Measurements from ENCODE around the gene PLCE1. TPM values are rescaled to one million over a fixed set of nuclear protein-coding genes. Genes with fewer than 3 reads are reported as not detected.

PLCE1 gene
- total and polyA plus RNA-seq, 2 experiments from 2014 or later, result 4.7 to 10.8 TPM

DNA sequence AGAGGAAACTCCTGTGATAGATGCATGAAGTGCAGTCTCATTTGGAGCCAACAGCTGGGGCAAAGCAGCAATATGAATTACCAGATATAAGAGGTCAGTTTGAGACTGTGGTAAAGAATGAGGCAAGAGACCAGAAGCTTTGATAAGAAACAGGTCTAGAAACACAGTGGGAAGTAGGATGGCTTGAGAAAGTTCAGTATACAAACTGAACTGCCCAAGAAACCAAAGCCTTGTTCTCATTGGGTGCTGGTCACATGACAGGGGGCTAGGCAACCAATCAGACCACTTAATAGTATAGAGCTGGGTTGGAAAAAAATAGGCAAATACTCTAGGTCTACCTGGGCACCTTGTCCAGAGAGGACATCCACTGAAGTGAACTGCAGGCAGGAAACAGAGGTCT lies 46.2 kb upstream of the PLCE1 start:
- Histone ChIP-seq H2AFZ (no peak overlapping the region), H3K79me2 (no peaks in the 10 kb centered on the region), H3K9me2 (replicated peaks; ENCODE audit: insufficient read depth) (no peaks in the 10 kb centered on the region), H3K4me3 (no peak overlapping the region), H3K27ac (no peak overlapping the region), H3K9me3 (ENCODE audit: low read depth) (no peaks in the 10 kb centered on the region), H4K20me1 (ENCODE audit: insufficient read depth, poor library complexity, severe bottlenecking) (no peaks in the 10 kb centered on the region), H3K36me3 (replicated peaks; ENCODE audit: insufficient read depth, low read depth) (no peaks in the 10 kb centered on the region), H3K4me1 (ENCODE audit: insufficient read depth) (peaks cover 6% of the 10 kb centered on the region), H3K27me3 (no peaks in the 10 kb centered on the region), H3K4me2 (no peak overlapping the region)
- no peak for DNase-seq (ENCODE audit: low spot score)
- no peak for TF ChIP-seq EZH2 (IDR thresholded peaks at IDR 0.05; ENCODE audit: borderline replicate concordance)
- TF ChIP-seq, protein P1, sequence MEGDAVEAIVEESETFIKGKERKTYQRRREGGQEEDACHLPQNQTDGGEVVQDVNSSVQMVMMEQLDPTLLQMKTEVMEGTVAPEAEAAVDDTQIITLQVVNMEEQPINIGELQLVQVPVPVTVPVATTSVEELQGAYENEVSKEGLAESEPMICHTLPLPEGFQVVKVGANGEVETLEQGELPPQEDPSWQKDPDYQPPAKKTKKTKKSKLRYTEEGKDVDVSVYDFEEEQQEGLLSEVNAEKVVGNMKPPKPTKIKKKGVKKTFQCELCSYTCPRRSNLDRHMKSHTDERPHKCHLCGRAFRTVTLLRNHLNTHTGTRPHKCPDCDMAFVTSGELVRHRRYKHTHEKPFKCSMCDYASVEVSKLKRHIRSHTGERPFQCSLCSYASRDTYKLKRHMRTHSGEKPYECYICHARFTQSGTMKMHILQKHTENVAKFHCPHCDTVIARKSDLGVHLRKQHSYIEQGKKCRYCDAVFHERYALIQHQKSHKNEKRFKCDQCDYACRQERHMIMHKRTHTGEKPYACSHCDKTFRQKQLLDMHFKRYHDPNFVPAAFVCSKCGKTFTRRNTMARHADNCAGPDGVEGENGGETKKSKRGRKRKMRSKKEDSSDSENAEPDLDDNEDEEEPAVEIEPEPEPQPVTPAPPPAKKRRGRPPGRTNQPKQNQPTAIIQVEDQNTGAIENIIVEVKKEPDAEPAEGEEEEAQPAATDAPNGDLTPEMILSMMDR (IDR thresholded peaks at IDR 0.05; ENCODE audit: poor library complexity), result no peak
- no peak for TF ChIP-seq EZH2phosphoT487 (IDR thresholded peaks at IDR 0.05; ENCODE audit: low read depth, severe bottlenecking, unreplicated experiment)

DNA sequence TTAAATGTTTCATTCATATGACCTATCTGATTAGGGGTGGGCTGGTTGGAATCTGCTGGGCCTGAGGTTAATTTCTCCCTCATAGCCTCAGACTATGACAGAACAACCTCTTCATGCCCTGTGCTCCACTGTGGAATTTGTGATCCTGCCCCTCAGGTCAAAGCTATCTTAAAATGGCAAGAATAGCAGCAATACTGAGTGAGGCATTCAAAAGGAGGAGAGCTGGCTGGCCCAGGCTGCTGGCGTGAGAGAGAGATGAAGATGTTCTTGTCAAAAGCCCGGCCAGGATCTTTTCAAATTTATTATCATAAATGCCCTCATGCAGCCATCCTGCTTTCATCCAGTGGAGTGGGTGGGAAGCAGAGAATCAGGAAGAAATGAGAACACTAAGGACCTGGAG lies 41.8 kb upstream of the PLCE1 start:
- TF ChIP-seq EZH2phosphoT487 (IDR thresholded peaks at IDR 0.05; ENCODE audit: low read depth, severe bottlenecking, unreplicated experiment), result no peak
- no peak for TF ChIP-seq EZH2 (IDR thresholded peaks at IDR 0.05; ENCODE audit: borderline replicate concordance)
- Histone ChIP-seq H3K27me3 (no peaks in the 10 kb centered on the region), H4K20me1 (ENCODE audit: insufficient read depth, poor library complexity, severe bottlenecking) (no peaks in the 10 kb centered on the region), H3K9me2 (replicated peaks; ENCODE audit: insufficient read depth) (no peaks in the 10 kb centered on the region), H3K9me3 (ENCODE audit: low read depth) (no peaks in the 10 kb centered on the region), H3K36me3 (replicated peaks; ENCODE audit: insufficient read depth, low read depth) (no peaks in the 10 kb centered on the region), H3K4me3 (no peak overlapping the region), H3K4me1 (ENCODE audit: insufficient read depth) (no peaks in the 10 kb centered on the region), H3K27ac (no peak overlapping the region), H3K4me2 (no peak overlapping the region), H2AFZ (no peak overlapping the region), H3K79me2 (no peaks in the 10 kb centered on the region)
- WGBS (ENCODE audit: low lambda C conversion rate, missing lambda C conversion rate), result 96% methylated on average over 2 of the region's 2 CpGs
- no peak for DNase-seq (ENCODE audit: low spot score)

DNA sequence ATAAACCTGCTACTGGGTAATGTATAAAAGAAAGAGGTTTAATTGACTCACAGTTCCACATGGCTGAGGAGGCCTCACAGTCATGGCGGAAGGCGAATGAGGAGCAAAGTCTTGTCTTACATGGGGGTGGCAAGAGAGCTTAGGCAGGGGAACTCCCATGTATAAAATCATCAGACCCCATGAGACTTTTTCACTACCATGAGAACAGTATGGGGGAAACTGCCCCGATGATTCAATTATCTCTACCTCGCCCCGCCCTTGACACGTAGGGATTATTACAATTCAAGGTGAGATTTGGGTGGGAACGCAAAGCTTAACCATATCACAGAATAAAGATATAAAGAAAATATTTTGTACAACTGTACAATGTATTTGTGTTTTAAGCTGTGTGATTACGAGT lies 39.4 kb upstream of the PLCE1 start:
- no peaks in the 10 kb centered on the region for H3K4me1 ChIP-seq (ENCODE audit: insufficient read depth)
- no peaks in the 10 kb centered on the region for H3K36me3 ChIP-seq (replicated peaks; ENCODE audit: insufficient read depth, low read depth)
- no peak overlapping the region for H3K27ac ChIP-seq
- 94% methylated on average over 8 of the region's 8 CpGs for WGBS (ENCODE audit: low lambda C conversion rate, missing lambda C conversion rate)
- H3K4me3 ChIP-seq, result no peak overlapping the region
- TF ChIP-seq, protein P1 (IDR thresholded peaks at IDR 0.05; ENCODE audit: poor library complexity), result no peak
- TF ChIP-seq EZH2phosphoT487 (IDR thresholded peaks at IDR 0.05; ENCODE audit: low read depth, severe bottlenecking, unreplicated experiment), result no peak
- TF ChIP-seq EZH2 (IDR thresholded peaks at IDR 0.05; ENCODE audit: borderline replicate concordance), result no peak
- H3K9me3 ChIP-seq (ENCODE audit: low read depth), result no peaks in the 10 kb centered on the region
- no peaks in the 10 kb centered on the region for H4K20me1 ChIP-seq (ENCODE audit: insufficient read depth, poor library complexity, severe bottlenecking)
- H3K27me3 ChIP-seq, result no peaks in the 10 kb centered on the region
- H2AFZ ChIP-seq, result no peak overlapping the region
- H3K4me2 ChIP-seq, result no peak overlapping the region
- no peaks in the 10 kb centered on the region for H3K9me2 ChIP-seq (replicated peaks; ENCODE audit: insufficient read depth)
- DNase-seq (ENCODE audit: low spot score), result no peak
- no peaks in the 10 kb centered on the region for H3K79me2 ChIP-seq

DNA sequence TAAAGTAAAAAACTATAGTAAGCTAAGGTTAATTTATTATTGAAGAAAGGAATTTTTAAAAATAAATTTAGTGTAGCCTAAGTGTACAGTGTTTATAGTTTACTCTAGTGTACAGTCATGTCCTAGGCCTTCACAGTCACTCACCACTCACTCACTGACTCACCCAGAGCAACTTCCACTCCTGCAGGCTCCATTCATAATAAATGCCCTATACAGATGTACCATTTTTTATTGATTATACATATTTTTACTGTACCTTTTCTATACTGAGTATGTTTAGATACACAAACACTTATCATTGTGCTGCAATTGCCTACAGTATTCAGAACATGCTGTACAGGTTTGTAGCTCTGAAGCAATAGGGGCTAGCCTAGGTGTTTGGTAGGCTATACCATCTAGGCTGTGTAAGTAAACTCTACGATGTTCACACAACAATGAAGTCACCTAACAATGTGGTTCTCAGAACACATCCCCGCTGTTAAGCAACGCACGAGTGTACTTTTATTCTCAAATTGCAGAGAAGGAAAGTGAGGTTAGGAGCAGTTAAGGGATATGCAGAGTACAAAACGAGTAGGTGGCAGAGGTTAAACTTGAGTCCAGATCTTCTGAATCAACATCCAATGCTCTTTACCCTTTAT lies 38.9 kb upstream of the PLCE1 start:
- no peaks in the 10 kb centered on the region for H3K36me3 ChIP-seq (replicated peaks; ENCODE audit: insufficient read depth, low read depth)
- no peaks in the 10 kb centered on the region for H3K79me2 ChIP-seq
- no peak overlapping the region for H3K4me2 ChIP-seq
- no peak overlapping the region for H3K27ac ChIP-seq
- TF ChIP-seq EZH2phosphoT487 (IDR thresholded peaks at IDR 0.05; ENCODE audit: low read depth, severe bottlenecking, unreplicated experiment), result no peak
- no peaks in the 10 kb centered on the region for H4K20me1 ChIP-seq (ENCODE audit: insufficient read depth, poor library complexity, severe bottlenecking)
- H2AFZ ChIP-seq, result no peak overlapping the region
- H3K27me3 ChIP-seq, result no peaks in the 10 kb centered on the region
- no peaks in the 10 kb centered on the region for H3K9me2 ChIP-seq (replicated peaks; ENCODE audit: insufficient read depth)
- no peaks in the 10 kb centered on the region for H3K9me3 ChIP-seq (ENCODE audit: low read depth)
- no peak for DNase-seq (ENCODE audit: low spot score)
- H3K4me3 ChIP-seq, result no peak overlapping the region
- H3K4me1 ChIP-seq (ENCODE audit: insufficient read depth), result no peaks in the 10 kb centered on the region
- WGBS (ENCODE audit: low lambda C conversion rate, missing lambda C conversion rate), result 88% methylated on average over 5 of the region's 5 CpGs

Measured in hepatocyte (in vitro differentiated cells).